H1 (cell line): ENCODE measurements around the gene TMEM181. TPM values are rescaled to one million over a fixed set of nuclear protein-coding genes. Genes with fewer than 3 reads are reported as not detected.

Source experiments
- CTCF ChIA-PET: fragments of 300-600 bp; sonication (Branson Sonifier 250); formaldehyde crosslinking; loops from one replicate; lab custom pipeline; 2021; ENCODE audit not compliant: partially characterized antibody; lab: Charles Lee
- POLR2A ChIA-PET: fragments of 300-600 bp; sonication (Branson Sonifier 250); formaldehyde crosslinking; loops from one replicate; lab custom pipeline; 2021; ENCODE audit warnings: inconsistent platforms; ENCODE audit not compliant: partially characterized antibody; lab: Charles Lee
- DNase-seq, 2 experiments: peaks; one replicate each; pipeline versions ENCODE4 v3.0.0 to v3.0.0-alpha.2; 2010 to 2022; ENCODE audit warnings: low spot score in 2 of 2, low read depth in 1 of 2, mixed read lengths in 1 of 2
- FAIRE-seq: peaks from 2 replicates; lab custom pipeline; 2011; peaks lifted over from hg19 to GRCh38; lab: Jason Lieb, UNC
- H2AFZ ChIP-seq: 2 replicates; pipeline ENCODE4 v1.8.1; 2012; ENCODE audit warnings: low read length, inconsistent platforms
- H2AK5ac ChIP-seq: 2 replicates; pipeline ENCODE4 v1.6.1; 2013; ENCODE audit warnings: low read depth, low read length
- H2BK120ac ChIP-seq: replicated peaks from 2 replicates; pipeline ENCODE3; 2013; ENCODE audit warnings: low read depth, low read length, inconsistent platforms
- H2BK12ac ChIP-seq: 2 replicates; pipeline ENCODE4 v1.6.1; 2013; ENCODE audit warnings: low read depth, low read length
- H2BK15ac ChIP-seq: 2 replicates; pipeline ENCODE4 v1.6.1; 2013; ENCODE audit warnings: low read length
- H2BK20ac ChIP-seq: 2 replicates; pipeline ENCODE4 v1.6.1; 2013; ENCODE audit warnings: low read length
- H2BK5ac ChIP-seq: 2 replicates; pipeline ENCODE4 v1.6.1; 2013; ENCODE audit warnings: low read depth, low read length
- H3K14ac ChIP-seq: 2 replicates; pipeline ENCODE4 v1.6.1; 2013; ENCODE audit warnings: inconsistent platforms; ENCODE audit not compliant: insufficient read length
- H3K18ac ChIP-seq: 2 replicates; pipeline ENCODE4 v1.6.1; 2013; ENCODE audit warnings: low read length; ENCODE audit errors: extremely low read depth
- H3K23ac ChIP-seq: 2 replicates; pipeline ENCODE4 v1.6.1; 2013; ENCODE audit warnings: inconsistent platforms; ENCODE audit not compliant: insufficient read length
- H3K23me2 ChIP-seq: 2 replicates; pipeline ENCODE4 v1.6.1; 2013; ENCODE audit warnings: low read depth, low read length
- H3K27ac ChIP-seq: 2 replicates; pipeline ENCODE4 v1.6.1; 2011; ENCODE audit warnings: low read depth, low read length, inconsistent platforms
- H3K27me3 ChIP-seq, 4 experiments: replicated peaks in 1 of 4; 1 replicate in 1 of 4; 2 replicates in 3 of 4; pipeline versions ENCODE4 v1.6.1 to v1.8.1; 2011 to 2013; ENCODE audit warnings: low read length in 3 of 4, mild to moderate bottlenecking in 3 of 4, inconsistent platforms in 2 of 4, mixed read lengths in 2 of 4, moderate library complexity in 1 of 4; ENCODE audit not compliant: control insufficient read depth in 3 of 4, insufficient read depth in 3 of 4; ENCODE audit errors: extremely low read depth in 1 of 4
- H3K36me3 ChIP-seq, 4 experiments: 2 replicates each; pipeline versions ENCODE4 v1.6.1 to v1.8.1; 2011 to 2013; ENCODE audit warnings: mild to moderate bottlenecking in 4 of 4, low read length in 3 of 4, moderate library complexity in 2 of 4, control low read depth in 1 of 4, inconsistent platforms in 1 of 4; ENCODE audit not compliant: insufficient read depth in 4 of 4, control insufficient read depth in 2 of 4
- H3K4ac ChIP-seq: replicated peaks from 2 replicates; pipeline ENCODE3; 2013; ENCODE audit warnings: low read length, low read depth, mixed read lengths, inconsistent platforms; ENCODE audit not compliant: insufficient read length
- H3K4me1 ChIP-seq, 4 experiments: replicated peaks in 1 of 4; 1 replicate in 1 of 4; 2 replicates in 3 of 4; pipeline versions ENCODE4 v1.6.1 to v1.8.1; 2011 to 2013; ENCODE audit warnings: low read length in 3 of 4, inconsistent platforms in 2 of 4, mixed read lengths in 1 of 4; ENCODE audit not compliant: insufficient read depth in 4 of 4, control insufficient read depth in 3 of 4
- H3K4me2 ChIP-seq, 2 experiments: 2 replicates each; pipeline versions ENCODE4 v1.6.1 to v1.8.1; 2011 to 2013; ENCODE audit warnings: low read depth in 2 of 2, low read length in 2 of 2, control low read depth in 1 of 2, inconsistent platforms in 1 of 2, mild to moderate bottlenecking in 1 of 2; ENCODE audit not compliant: insufficient read depth in 1 of 2
- H3K4me3 ChIP-seq, 4 experiments: fragments of 200-600, 300-600 bp in 1 of 4; sonication (generic), shearing (Covaris generic), sonication (Bioruptor Twin) in 1 of 4; 2 replicates each; pipeline versions ENCODE4 v1.5.1 to v1.8.1; 2011 to 2016; ENCODE audit warnings: low read length in 4 of 4, low read depth in 3 of 4, control low read depth in 2 of 4, inconsistent platforms in 2 of 4, mild to moderate bottlenecking in 2 of 4, mixed read lengths in 1 of 4, moderate library complexity in 1 of 4; ENCODE audit not compliant: insufficient read depth in 2 of 4; ENCODE audit errors: extremely low read depth in 1 of 4
- H3K56ac ChIP-seq: replicated peaks from 2 replicates; pipeline ENCODE3; 2013; ENCODE audit warnings: low read depth, mild to moderate bottlenecking, mixed read lengths, low read length, inconsistent platforms; ENCODE audit not compliant: insufficient read length
- H3K79me1 ChIP-seq: 2 replicates; pipeline ENCODE4 v1.6.1; 2013; ENCODE audit warnings: low read depth, low read length, control low read depth
- H3K79me2 ChIP-seq, 2 experiments: 2 replicates each; pipeline versions ENCODE4 v1.6.1 to v1.8.1; 2012 to 2013; ENCODE audit warnings: low read length in 2 of 2, mild to moderate bottlenecking in 2 of 2, inconsistent platforms in 1 of 2; ENCODE audit not compliant: insufficient read depth in 2 of 2, control insufficient read depth in 1 of 2
- H3K9ac ChIP-seq, 4 experiments: replicated peaks in 1 of 4; 1 replicate in 1 of 4; 2 replicates in 3 of 4; pipeline versions ENCODE4 v1.6.1 to v1.8.1; 2011 to 2013; ENCODE audit warnings: low read depth in 3 of 4, low read length in 3 of 4, control low read depth in 2 of 4, mild to moderate bottlenecking in 2 of 4, moderate library complexity in 2 of 4, inconsistent platforms in 1 of 4; ENCODE audit errors: extremely low read depth in 1 of 4
- H3K9me3 ChIP-seq, 2 experiments: 2 replicates each; pipeline versions ENCODE4 v1.6.1 to v1.8.1; 2012 to 2013; ENCODE audit warnings: mild to moderate bottlenecking in 2 of 2, moderate library complexity in 2 of 2, control low read depth in 1 of 2, inconsistent platforms in 1 of 2, low read depth in 1 of 2, low read length in 1 of 2, mixed read lengths in 1 of 2; ENCODE audit not compliant: insufficient read depth in 2 of 2
- H4K20me1 ChIP-seq, 2 experiments: replicated peaks in 1 of 2; 2 replicates each; pipeline versions ENCODE3 to v1.8.1; 2011 to 2013; ENCODE audit warnings: inconsistent platforms in 2 of 2, low read length in 2 of 2, mild to moderate bottlenecking in 1 of 2; ENCODE audit not compliant: insufficient read depth in 2 of 2, control insufficient read depth in 1 of 2
- H4K5ac ChIP-seq: 2 replicates; pipeline ENCODE4 v1.6.1; 2013; ENCODE audit warnings: low read length, low read depth, mixed read lengths, inconsistent platforms; ENCODE audit not compliant: insufficient read length
- H4K8ac ChIP-seq: 2 replicates; pipeline ENCODE4 v1.8.0; 2013; ENCODE audit warnings: mild to moderate bottlenecking, moderate library complexity, low read length, inconsistent platforms; ENCODE audit not compliant: insufficient read depth; ENCODE audit errors: extremely low read depth
- H4K91ac ChIP-seq: replicated peaks from 2 replicates; pipeline ENCODE3; 2013; ENCODE audit warnings: low read length, mixed read lengths, inconsistent platforms; ENCODE audit not compliant: insufficient read length
- ASH2L ChIP-seq: fragments of 200-600, 300-600 bp; sonication (generic); IDR thresholded peaks from one replicate; pipeline ENCODE4 v1.7.1; 2017; ENCODE audit warnings: low read length
- POLR2A ChIP-seq, 2 experiments: IDR thresholded peaks; 1 replicate in 1 of 2; 2 replicates in 1 of 2; pipeline ENCODE4 v1.6.1; 2011; ENCODE audit warnings: low read depth in 2 of 2, low read length in 2 of 2, mild to moderate bottlenecking in 2 of 2; ENCODE audit errors: control extremely low read depth in 1 of 2
- RFX5 ChIP-seq: IDR thresholded peaks from 2 replicates; pipeline ENCODE4 v1.6.1; 2011; ENCODE audit warnings: low read depth, low read length, improper control_type of control experiment, borderline replicate concordance
- WGBS, 2 experiments: shearing (Covaris generic) in 1 of 2; methylation state at CpG; one replicate each; pipeline versions ENCODE4 v1.1.6 to v1.1.7; 2013 to 2015; ENCODE audit warnings: low lambda C conversion rate in 2 of 2, mixed read lengths in 2 of 2, inconsistent platforms in 1 of 2, low coverage in 1 of 2, missing lambda C conversion rate in 1 of 2; ENCODE audit not compliant: insufficient replicate concordance in 2 of 2, insufficient coverage in 1 of 2, insufficient read length in 1 of 2; ENCODE audit errors: extremely low coverage in 1 of 2, missing lambda C conversion rate in 1 of 2; 5-methylcytosine and 5-hydroxymethylcytosine counted together
- polyA plus RNA-seq, 7 experiments: library from polyadenylated mRNA; depleted of rRNA in 3 of 7; stranded (reverse) in 5 of 7; unstranded in 2 of 7; fragments of >200 nt in 5 of 7; fragments of 200-250 nt in 2 of 7; gene quantifications; 1 replicate in 5 of 7; 2 replicates in 1 of 7; 4 replicates in 1 of 7; pipeline versions ENCODE4 v1.2.1 to v1.2.3, GENCODE V29; 2011 to 2013; ENCODE audit warnings: missing spikeins in 2 of 7, mixed read lengths in 2 of 7
- total RNA-seq: library from RNA; stranded (reverse); fragmentation: NEBNext Ultra II Directional; extraction: Animal tissue kit (Norgen Biotek cat#: 25700); gene quantifications from 2 replicates; pipeline ENCODE4 v1.2.1, GENCODE V29; 2021

Gene TMEM181
- total and polyA plus RNA-seq, 2 of the 8 experiments (the other 6 are each of a cell fraction or from before 2014, with no cell fraction given): 8.6 to 19.0 TPM

GRCh38 chr6:158631678-158632537, 72.0 kb downstream of the TMEM181 start:
- no peaks in the 10 kb centered on the region for H3K9me3 ChIP-seq
- POLR2A ChIA-PET: interaction anchor here (1.0 to 1.4 kb wide), 4 partner anchors 9 to 21 kb away, joined by 3 to 6 read pairs (median 3); partner anchors contain the start of gene DYNLT1
- no peak overlapping the region for H3K18ac ChIP-seq

More at GRCh38 chr6:158631678-158632537, 72.0 kb downstream of the TMEM181 start:
- Histone ChIP-seq H3K56ac (no peak overlapping the region), H3K79me1 (peaks cover 2% of the 10 kb centered on the region), H3K9ac (no peak overlapping the region), H2AK5ac (no peak overlapping the region), H2BK20ac (no peak overlapping the region), H2BK120ac (no peak overlapping the region), H3K4me2 (no peak overlapping the region), H3K14ac (no peak overlapping the region), H3K27ac (no peak overlapping the region), H3K27me3 (no peaks in the 10 kb centered on the region), H2BK12ac (peak overlapping the region; percentile 5; the same call in 1 of the 2 replicates), H3K36me3 (peaks cover 2 to 45% (median 20%) of the 10 kb centered on the region in 4 experiments; a peak in 7 of 8 replicates), H4K91ac (peak overlapping the region; percentile 7), H3K4me3 (no peak overlapping the region), H4K5ac (no peak overlapping the region), H3K4me1 (peaks cover 0 to 7% (median 0%) of the 10 kb centered on the region in 4 experiments; a peak in 3 of 7 replicates), H2AFZ (no peak overlapping the region), H4K8ac (no peak overlapping the region), H3K23me2 (peaks cover 2% of the 10 kb centered on the region; the same call in 1 of the 2 replicates), H3K23ac (no peak overlapping the region), H2BK5ac (peak overlapping the region; percentile 40), H4K20me1 (peaks cover 0 to 12% of the 10 kb centered on the region in 2 experiments), H3K79me2 (no peaks in the 10 kb centered on the region), H2BK15ac (no peak overlapping the region)
- CTCF ChIA-PET: interaction anchor here (1.0 to 3.1 kb wide), 7 partner anchors 7 to 137 kb away, joined by 3 to 10 read pairs (median 4); no protein-coding TSS in a partner anchor
- FAIRE-seq (no peak), DNase-seq (no peak)
- WGBS, 2 experiments: 90% methylated on average over 19 of the region's 19 CpGs; no CpG with 5 or more reads in 1 of the 2 experiments
- TF ChIP-seq POLR2A (IDR thresholded peaks at IDR 0.05; ENCODE audit: control extremely low read depth in 1 of 2, low read depth in 2 of 2, low read length in 2 of 2) (no peak), RFX5 (no peak), ASH2L (no peak)
- TF ChIP-seq, all 59 proteins: peak for 0
- no peak overlapping the region for H3K4ac ChIP-seq
